K562 (cell line): Measurements from ENCODE around the gene SLC12A9. TPM values are rescaled to one million over a fixed set of nuclear protein-coding genes. Genes with fewer than 3 reads are reported as not detected.

ENCODE experiments used
- CHCHD3 ChIP-seq: fragments of 250-450 bp; sonication (Bioruptor Pico); IDR thresholded peaks from 2 replicates; pipeline ENCODE4 v2.1.2; 2022; ENCODE audit warnings: mild to moderate bottlenecking
- ERF ChIP-seq: fragments of 450-650 bp; formaldehyde crosslinking; IDR thresholded peaks from 2 replicates; pipeline ENCODE4 v1.4.0; 2020; ENCODE audit warnings: mild to moderate bottlenecking, mixed read lengths
- ETV1 ChIP-seq: fragments of 450-650 bp; conservative IDR thresholded peaks from 2 replicates; pipeline ENCODE4 v1.6.1; 2016; ENCODE audit warnings: missing genetic modification characterization, control low read depth, low read depth, missing compliant biosample characterization
- FOXP1 ChIP-seq: sonication (generic); formaldehyde crosslinking; IDR thresholded peaks from 2 replicates; pipeline ENCODE4 v1.8.0; 2022; ENCODE audit warnings: mild to moderate bottlenecking, missing genetic modification reagents
- L3MBTL2 ChIP-seq: fragments of 450-650 bp; IDR thresholded peaks from 2 replicates; pipeline ENCODE4 v1.6.1; 2016; ENCODE audit warnings: mild to moderate bottlenecking, moderate library complexity
- LARP7 ChIP-seq: fragments of 450-650 bp; IDR thresholded peaks from 2 replicates; pipeline ENCODE4 v1.6.1; 2016
- POLR2G ChIP-seq: fragments of 200-400 bp; formaldehyde crosslinking; IDR thresholded peaks from 2 replicates; pipeline ENCODE4 v1.6.1; 2017; ENCODE audit warnings: low read depth, mild to moderate bottlenecking, antibody characterized with exemption, low read length, moderate library complexity
- RFX5 ChIP-seq: IDR thresholded peaks from 2 replicates; pipeline ENCODE4 v1.6.1; 2011; ENCODE audit warnings: low read depth, mild to moderate bottlenecking, improper control_type of control experiment, low read length
- TCF7L2 ChIP-seq: fragments of 150-350 bp; IDR thresholded peaks from 2 replicates; pipeline ENCODE4 v1.6.1; 2016; ENCODE audit warnings: low read depth, mild to moderate bottlenecking, low read length, moderate library complexity
- THRAP3 ChIP-seq: fragments of 450-650 bp; IDR thresholded peaks from 2 replicates; pipeline ENCODE4 v1.6.1; 2016; ENCODE audit warnings: mild to moderate bottlenecking, inconsistent platforms, borderline replicate concordance
- ZNF76 ChIP-seq: fragments of 250-450 bp; sonication (Bioruptor Pico); IDR thresholded peaks from 2 replicates; pipeline ENCODE4 v1.4.0; 2020; ENCODE audit warnings: mild to moderate bottlenecking, moderate library complexity, borderline replicate concordance
- ZNF785 ChIP-seq: fragments of 250-450 bp; sonication (Bioruptor Pico); IDR thresholded peaks from 2 replicates; pipeline ENCODE4 v1.4.0; 2020; ENCODE audit warnings: mild to moderate bottlenecking
- polyA plus RNA-seq, 8 experiments: library from polyadenylated mRNA; depleted of rRNA in 4 of 8; stranded (reverse) in 5 of 8; unstranded in 3 of 8; fragments of >200 nt; fragmentation: Nextera tagmentation in 2 of 8; fragmentation: Illumina TruSeq in 1 of 8; extraction: Ambion mirVana in 2 of 8; extraction: Trizol in 1 of 8; gene quantifications; 2 replicates each; pipeline versions ENCODE4 v1.2.1 to v1.2.3, GENCODE V29; 2011 to 2014; ENCODE audit warnings: inconsistent platforms in 1 of 8, missing spikeins in 1 of 8
- total RNA-seq, 7 experiments: library from RNA; depleted of rRNA in 6 of 7; stranded (reverse); fragments of >200 nt in 6 of 7; fragmentation: Illumina TruSeq in 2 of 7; extraction: Trizol in 2 of 7; gene quantifications; 2 replicates each; pipeline versions ENCODE4 v1.2.1 to v1.2.3, GENCODE V29; 2011 to 2021; ENCODE audit warnings: low replicate concordance in 1 of 7
- TF ChIP-seq, protein P1 (sequence below): sonication (generic); formaldehyde crosslinking; IDR thresholded peaks from 2 replicates; pipeline ENCODE4 v1.8.0; 2022; ENCODE audit warnings: mild to moderate bottlenecking, missing genetic modification reagents
- TF ChIP-seq, protein P2 (sequence below): fragments of 450-650 bp; IDR thresholded peaks from 2 replicates; pipeline ENCODE4 v1.6.1; 2016; ENCODE audit warnings: low read depth
- TF ChIP-seq, protein P3 (sequence below): fragments of 250-450 bp; sonication (Bioruptor Pico); IDR thresholded peaks from 2 replicates; pipeline ENCODE4 v1.4.0; 2020; ENCODE audit warnings: mild to moderate bottlenecking, moderate library complexity

Gene SLC12A9
- total and polyA plus RNA-seq, 9 of the 15 experiments (the other 6 are each of a cell fraction or from before 2014, with no cell fraction given) = 0.06 to 20.2 (median 10.7) TPM

DNA sequence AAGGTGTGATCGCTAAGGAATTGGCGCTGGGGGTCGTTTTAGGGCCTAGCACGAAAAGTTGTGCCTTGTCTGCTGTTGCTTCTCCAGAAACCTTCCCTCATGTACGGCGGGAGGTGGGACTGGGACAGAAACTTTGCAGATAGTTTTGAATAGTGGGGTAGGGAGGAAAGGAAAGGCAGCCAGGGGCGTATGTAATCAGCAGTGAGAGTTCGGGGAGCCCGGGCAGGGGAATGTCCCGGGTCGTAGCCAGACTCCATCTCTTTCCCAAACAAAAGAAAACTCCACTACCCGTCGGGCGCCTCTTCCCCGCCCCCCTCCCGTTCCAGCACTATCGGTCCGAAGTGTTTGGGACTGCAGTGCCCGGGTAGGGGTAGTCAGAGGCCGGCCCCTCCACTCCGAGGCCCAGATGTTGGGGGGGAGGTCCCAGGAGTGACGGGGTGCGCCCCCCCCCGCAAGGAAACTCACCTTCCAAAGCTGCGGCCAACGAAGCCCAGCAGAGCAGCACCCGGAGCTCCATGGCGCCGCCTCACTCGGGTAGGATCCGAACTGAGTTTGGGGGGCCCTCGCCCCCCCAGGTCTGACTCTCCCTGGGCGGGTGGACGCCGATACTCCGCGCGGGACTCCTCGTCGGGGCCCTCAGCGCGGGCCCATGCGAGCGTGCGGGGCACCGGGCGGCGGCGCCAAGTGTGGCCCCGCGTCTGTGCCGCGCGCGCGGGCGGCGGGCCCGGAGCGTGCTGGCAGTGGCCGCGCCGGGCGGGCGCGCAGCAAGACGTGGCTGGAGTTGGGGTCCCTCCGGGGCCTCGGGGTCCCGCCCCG, 25.8 kb upstream of the SLC12A9 start (continued):
- TF ChIP-seq POLR2G = peak; percentile 30
- no peak for TF ChIP-seq ZNF76 (CRISPR knock-in tag)
- TF ChIP-seq ERF (CRISPR knock-in tag) = 0 out of 2 replicates have a peak, but pooled peaks have one; percentile 11
- TF ChIP-seq TCF7L2 = no peak
- TF ChIP-seq LARP7 = no peak
- TF ChIP-seq ZNF785 = no peak
- no peak for TF ChIP-seq THRAP3
- TF ChIP-seq L3MBTL2 = 0 out of 2 replicates have a peak, but pooled peaks have one; percentile 11
- TF ChIP-seq RFX5 = no peak
- TF ChIP-seq, protein P1, sequence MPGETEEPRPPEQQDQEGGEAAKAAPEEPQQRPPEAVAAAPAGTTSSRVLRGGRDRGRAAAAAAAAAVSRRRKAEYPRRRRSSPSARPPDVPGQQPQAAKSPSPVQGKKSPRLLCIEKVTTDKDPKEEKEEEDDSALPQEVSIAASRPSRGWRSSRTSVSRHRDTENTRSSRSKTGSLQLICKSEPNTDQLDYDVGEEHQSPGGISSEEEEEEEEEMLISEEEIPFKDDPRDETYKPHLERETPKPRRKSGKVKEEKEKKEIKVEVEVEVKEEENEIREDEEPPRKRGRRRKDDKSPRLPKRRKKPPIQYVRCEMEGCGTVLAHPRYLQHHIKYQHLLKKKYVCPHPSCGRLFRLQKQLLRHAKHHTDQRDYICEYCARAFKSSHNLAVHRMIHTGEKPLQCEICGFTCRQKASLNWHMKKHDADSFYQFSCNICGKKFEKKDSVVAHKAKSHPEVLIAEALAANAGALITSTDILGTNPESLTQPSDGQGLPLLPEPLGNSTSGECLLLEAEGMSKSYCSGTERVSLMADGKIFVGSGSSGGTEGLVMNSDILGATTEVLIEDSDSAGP (CRISPR knock-in tag) = no peak
- TF ChIP-seq FOXP1 = no peak
- TF ChIP-seq, protein P2, sequence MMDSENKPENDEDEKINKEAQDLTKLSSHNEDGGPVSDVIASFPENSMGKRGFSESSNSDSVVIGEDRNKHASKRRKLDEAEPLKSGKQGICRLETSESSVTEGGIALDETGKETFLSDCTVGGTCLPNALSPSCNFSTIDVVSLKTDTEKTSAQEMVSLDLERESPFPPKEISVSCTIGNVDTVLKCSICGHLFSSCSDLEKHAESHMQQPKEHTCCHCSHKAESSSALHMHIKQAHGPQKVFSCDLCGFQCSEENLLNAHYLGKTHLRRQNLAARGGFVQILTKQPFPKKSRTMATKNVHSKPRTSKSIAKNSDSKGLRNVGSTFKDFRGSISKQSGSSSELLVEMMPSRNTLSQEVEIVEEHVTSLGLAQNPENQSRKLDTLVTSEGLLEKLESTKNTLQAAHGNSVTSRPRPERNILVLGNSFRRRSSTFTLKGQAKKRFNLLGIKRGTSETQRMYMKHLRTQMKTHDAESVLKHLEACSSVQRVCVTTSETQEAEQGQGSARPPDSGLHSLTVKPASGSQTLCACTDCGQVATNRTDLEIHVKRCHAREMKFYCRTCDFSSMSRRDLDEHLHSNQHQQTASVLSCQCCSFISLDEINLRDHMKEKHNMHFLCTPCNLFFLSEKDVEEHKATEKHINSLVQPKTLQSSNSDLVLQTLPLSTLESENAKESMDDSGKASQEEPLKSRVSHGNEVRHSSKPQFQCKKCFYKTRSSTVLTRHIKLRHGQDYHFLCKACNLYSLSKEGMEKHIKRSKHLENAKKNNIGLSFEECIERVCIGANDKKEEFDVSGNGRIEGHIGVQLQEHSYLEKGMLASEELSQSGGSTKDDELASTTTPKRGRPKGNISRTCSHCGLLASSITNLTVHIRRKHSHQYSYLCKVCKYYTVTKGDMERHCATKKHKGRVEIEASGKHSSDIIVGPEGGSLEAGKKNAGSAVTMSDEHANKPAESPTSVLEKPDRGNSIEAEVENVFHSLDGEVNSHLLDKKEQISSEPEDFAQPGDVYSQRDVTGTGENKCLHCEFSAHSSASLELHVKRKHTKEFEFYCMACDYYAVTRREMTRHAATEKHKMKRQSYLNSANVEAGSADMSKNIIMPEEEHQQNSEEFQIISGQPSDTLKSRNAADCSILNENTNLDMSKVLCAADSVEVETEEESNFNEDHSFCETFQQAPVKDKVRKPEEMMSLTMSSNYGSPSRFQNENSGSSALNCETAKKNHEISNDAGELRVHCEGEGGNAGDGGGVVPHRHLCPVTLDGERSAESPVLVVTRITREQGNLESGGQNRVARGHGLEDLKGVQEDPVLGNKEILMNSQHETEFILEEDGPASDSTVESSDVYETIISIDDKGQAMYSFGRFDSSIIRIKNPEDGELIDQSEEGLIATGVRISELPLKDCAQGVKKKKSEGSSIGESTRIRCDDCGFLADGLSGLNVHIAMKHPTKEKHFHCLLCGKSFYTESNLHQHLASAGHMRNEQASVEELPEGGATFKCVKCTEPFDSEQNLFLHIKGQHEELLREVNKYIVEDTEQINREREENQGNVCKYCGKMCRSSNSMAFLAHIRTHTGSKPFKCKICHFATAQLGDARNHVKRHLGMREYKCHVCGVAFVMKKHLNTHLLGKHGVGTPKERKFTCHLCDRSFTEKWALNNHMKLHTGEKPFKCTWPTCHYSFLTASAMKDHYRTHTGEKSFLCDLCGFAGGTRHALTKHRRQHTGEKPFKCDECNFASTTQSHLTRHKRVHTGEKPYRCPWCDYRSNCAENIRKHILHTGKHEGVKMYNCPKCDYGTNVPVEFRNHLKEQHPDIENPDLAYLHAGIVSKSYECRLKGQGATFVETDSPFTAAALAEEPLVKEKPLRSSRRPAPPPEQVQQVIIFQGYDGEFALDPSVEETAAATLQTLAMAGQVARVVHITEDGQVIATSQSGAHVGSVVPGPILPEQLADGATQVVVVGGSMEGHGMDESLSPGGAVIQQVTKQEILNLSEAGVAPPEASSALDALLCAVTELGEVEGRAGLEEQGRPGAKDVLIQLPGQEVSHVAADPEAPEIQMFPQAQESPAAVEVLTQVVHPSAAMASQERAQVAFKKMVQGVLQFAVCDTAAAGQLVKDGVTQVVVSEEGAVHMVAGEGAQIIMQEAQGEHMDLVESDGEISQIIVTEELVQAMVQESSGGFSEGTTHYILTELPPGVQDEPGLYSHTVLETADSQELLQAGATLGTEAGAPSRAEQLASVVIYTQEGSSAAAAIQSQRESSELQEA = no peak
- no peak for TF ChIP-seq ETV1
- no peak for TF ChIP-seq CHCHD3 (CRISPR knock-in tag)
- TF ChIP-seq, protein P3, sequence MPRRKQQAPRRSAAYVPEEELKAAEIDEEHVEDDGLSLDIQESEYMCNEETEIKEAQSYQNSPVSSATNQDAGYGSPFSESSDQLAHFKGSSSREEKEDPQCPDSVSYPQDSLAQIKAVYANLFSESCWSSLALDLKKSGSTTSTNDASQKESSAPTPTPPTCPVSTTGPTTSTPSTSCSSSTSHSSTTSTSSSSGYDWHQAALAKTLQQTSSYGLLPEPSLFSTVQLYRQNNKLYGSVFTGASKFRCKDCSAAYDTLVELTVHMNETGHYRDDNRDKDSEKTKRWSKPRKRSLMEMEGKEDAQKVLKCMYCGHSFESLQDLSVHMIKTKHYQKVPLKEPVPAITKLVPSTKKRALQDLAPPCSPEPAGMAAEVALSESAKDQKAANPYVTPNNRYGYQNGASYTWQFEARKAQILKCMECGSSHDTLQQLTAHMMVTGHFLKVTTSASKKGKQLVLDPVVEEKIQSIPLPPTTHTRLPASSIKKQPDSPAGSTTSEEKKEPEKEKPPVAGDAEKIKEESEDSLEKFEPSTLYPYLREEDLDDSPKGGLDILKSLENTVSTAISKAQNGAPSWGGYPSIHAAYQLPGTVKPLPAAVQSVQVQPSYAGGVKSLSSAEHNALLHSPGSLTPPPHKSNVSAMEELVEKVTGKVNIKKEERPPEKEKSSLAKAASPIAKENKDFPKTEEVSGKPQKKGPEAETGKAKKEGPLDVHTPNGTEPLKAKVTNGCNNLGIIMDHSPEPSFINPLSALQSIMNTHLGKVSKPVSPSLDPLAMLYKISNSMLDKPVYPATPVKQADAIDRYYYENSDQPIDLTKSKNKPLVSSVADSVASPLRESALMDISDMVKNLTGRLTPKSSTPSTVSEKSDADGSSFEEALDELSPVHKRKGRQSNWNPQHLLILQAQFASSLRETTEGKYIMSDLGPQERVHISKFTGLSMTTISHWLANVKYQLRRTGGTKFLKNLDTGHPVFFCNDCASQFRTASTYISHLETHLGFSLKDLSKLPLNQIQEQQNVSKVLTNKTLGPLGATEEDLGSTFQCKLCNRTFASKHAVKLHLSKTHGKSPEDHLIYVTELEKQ (CRISPR knock-in tag) = no peak
